HUES64 (cell line): ENCODE measurements around the gene PEX5.
"Not testable (repeated sequence)": the region's sequence is repeated elsewhere in the genome, so short reads cannot be mapped to it uniquely, and the experiment has no call there.

ENCODE experiments used
- H3K27ac ChIP-seq: 2 replicates; pipeline ENCODE4 v1.7.0; 2013; ENCODE audit warnings: low read depth, low read length, inconsistent platforms
- H3K27me3 ChIP-seq: 2 replicates; pipeline ENCODE4 v1.6.1; 2013; ENCODE audit warnings: mild to moderate bottlenecking, low read length; ENCODE audit not compliant: insufficient read depth
- H3K36me3 ChIP-seq: 2 replicates; pipeline ENCODE4 v1.6.1; 2013; ENCODE audit warnings: mild to moderate bottlenecking, low read length; ENCODE audit not compliant: insufficient read depth
- H3K4me1 ChIP-seq: 2 replicates; pipeline ENCODE4 v1.6.1; 2013; ENCODE audit warnings: mild to moderate bottlenecking, low read length, moderate library complexity; ENCODE audit not compliant: insufficient read depth
- H3K4me3 ChIP-seq: 2 replicates; pipeline ENCODE4 v1.5.1; 2013; ENCODE audit warnings: mild to moderate bottlenecking, low read length, moderate library complexity
- H3K9ac ChIP-seq: 2 replicates; pipeline ENCODE4 v1.6.1; 2013; ENCODE audit warnings: mild to moderate bottlenecking, low read depth, low read length
- H3K9me3 ChIP-seq: 2 replicates; pipeline ENCODE4 v1.6.1; 2013; ENCODE audit warnings: low read depth, low read length; ENCODE audit not compliant: insufficient read depth
- WGBS: fragments of 150-250, 120-280 bp; methylation state at CpG from one replicate; pipeline ENCODE4 v1.1.7; 2013; ENCODE audit warnings: missing lambda C conversion rate; 5-methylcytosine and 5-hydroxymethylcytosine counted together

The PEX5 gene

DNA sequence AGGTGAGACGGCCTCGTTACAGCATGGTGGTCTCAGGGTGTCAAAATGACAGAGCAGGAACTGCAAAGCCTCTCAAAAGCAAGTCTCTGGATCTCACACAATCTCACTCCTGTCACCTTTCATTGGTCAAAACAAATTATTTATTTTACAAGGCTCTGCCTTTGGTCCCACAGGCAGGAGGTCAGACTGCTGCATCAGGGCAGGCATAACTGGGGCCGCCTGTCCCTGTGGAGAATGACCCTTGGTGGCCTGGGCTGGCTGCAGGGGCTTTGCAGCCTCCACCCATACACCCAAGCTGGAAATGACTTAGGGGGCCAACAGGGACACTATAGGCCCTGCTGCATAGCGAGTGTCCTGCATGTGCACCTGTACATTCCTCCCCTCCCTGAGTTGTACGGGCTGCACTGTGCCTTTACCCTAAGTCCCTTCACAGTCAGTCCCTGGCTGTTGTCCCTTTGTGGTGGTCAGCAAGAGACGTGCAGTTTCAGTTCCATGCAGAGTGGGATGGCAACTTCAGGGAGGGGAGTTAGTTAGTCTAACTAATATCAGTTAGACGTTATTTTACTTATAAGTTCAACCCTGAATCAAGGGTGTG, 28.1 kb downstream of the PEX5 start:
- no peak overlapping the region for H3K27ac ChIP-seq
- 89% methylated on average over 7 of the region's 7 CpGs for WGBS
- no peak overlapping the region for H3K9ac ChIP-seq
- no peak overlapping the region for H3K4me3 ChIP-seq
- H3K36me3 ChIP-seq: peaks cover 3% of the 10 kb centered on the region
- H3K27me3 ChIP-seq: no peaks in the 10 kb centered on the region
- peaks cover 6% of the 10 kb centered on the region; the same call in 1 of the 2 replicates for H3K9me3 ChIP-seq
- 0 out of 2 replicates have a peak, but pooled peaks cover 4% of the 10 kb centered on the region for H3K4me1 ChIP-seq

GRCh38 chr12:7219599-7220243, 30.2 kb downstream of the PEX5 start:
- no peak overlapping the region for H3K4me3 ChIP-seq
- WGBS: 36% methylated on average over 3 of the region's 3 CpGs

GRCh38 chr12:7221486-7221885, 32.0 kb downstream of the PEX5 start:
- peaks cover 8% of the 10 kb centered on the region for H3K4me1 ChIP-seq
- H3K4me3 ChIP-seq: no peak overlapping the region
- no peak overlapping the region for H3K27ac ChIP-seq
- H3K36me3 ChIP-seq: no peaks in the 10 kb centered on the region
- 78% methylated on average over 1 of the region's 1 CpG for WGBS
- no peak overlapping the region for H3K9ac ChIP-seq
- no peaks in the 10 kb centered on the region; the same call in 1 of the 2 replicates for H3K9me3 ChIP-seq
- H3K27me3 ChIP-seq: no peaks in the 10 kb centered on the region

More at GRCh38 chr12:7219599-7220243, 30.2 kb downstream of the PEX5 start:
- Histone ChIP-seq H3K36me3 (no peaks in the 10 kb centered on the region), H3K9me3 (peaks cover 3% of the 10 kb centered on the region; the same call in 1 of the 2 replicates), H3K27me3 (no peaks in the 10 kb centered on the region), H3K4me1 (peaks cover 8% of the 10 kb centered on the region), H3K9ac (no peak overlapping the region), H3K27ac (no peak overlapping the region)

DNA sequence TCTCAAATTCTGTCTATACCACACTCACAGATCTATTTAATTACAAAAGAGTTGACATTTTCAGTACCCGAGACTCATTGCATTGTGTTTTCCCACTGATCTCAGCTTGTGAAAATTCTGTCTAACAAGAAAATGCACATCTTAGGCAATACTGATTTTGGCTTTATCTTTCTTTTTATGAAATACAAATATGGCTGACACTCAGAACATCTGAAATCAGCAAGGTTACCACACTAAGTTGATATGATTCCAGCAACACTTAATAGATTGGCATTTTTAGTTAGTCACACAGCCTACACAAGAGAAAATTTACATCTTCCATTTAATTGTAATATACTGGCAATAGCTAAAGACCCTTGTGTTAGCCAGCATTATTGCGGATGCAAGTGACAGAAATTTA, 40.3 kb downstream of the PEX5 start:
- H3K27ac ChIP-seq: no peak overlapping the region
- no peak overlapping the region for H3K4me3 ChIP-seq
- no peak overlapping the region for H3K9ac ChIP-seq
- H3K4me1 ChIP-seq: no peaks in the 10 kb centered on the region
- no peaks in the 10 kb centered on the region for H3K36me3 ChIP-seq
- H3K9me3 ChIP-seq: no peaks in the 10 kb centered on the region
- 92% methylated on average over 2 of the region's 2 CpGs for WGBS
- no peaks in the 10 kb centered on the region for H3K27me3 ChIP-seq

- WGBS: 97% methylated on average over 3 of the region's 3 CpGs
- H3K4me3 ChIP-seq: no peak overlapping the region
- no peak overlapping the region for H3K9ac ChIP-seq
- H3K27ac ChIP-seq: no peak overlapping the region
- H3K4me1 ChIP-seq: no peaks in the 10 kb centered on the region
- H3K9me3 ChIP-seq: peaks cover 5% of the 10 kb centered on the region; the same call in 1 of the 2 replicates
- H3K36me3 ChIP-seq: no peaks in the 10 kb centered on the region
- no peaks in the 10 kb centered on the region for H3K27me3 ChIP-seq
Observed at GRCh38 chr12:7241404-7242005, 52.0 kb downstream of the PEX5 start.

- Histone ChIP-seq H3K4me3 (no peak overlapping the region), H3K9me3 (peaks cover 5% of the 10 kb centered on the region; the same call in 1 of the 2 replicates), H3K9ac (no peak overlapping the region), H3K27me3 (no peaks in the 10 kb centered on the region), H3K27ac (no peak overlapping the region), H3K4me1 (no peaks in the 10 kb centered on the region), H3K36me3 (no peaks in the 10 kb centered on the region)
- 86% methylated on average over 6 of the region's 7 CpGs for WGBS
Observed at GRCh38 chr12:7242176-7243101, 53.0 kb downstream of the PEX5 start.

GRCh38 chr12:7251328-7251996, 62.0 kb downstream of the PEX5 start:
- not testable (repeated sequence) for H3K36me3 ChIP-seq, H3K4me1 ChIP-seq, H3K9me3 ChIP-seq, H3K27ac ChIP-seq, H3K4me3 ChIP-seq, H3K27me3 ChIP-seq, H3K9ac ChIP-seq
- 90% methylated on average over 17 of the region's 22 CpGs for WGBS

- H3K4me1 ChIP-seq: no peaks in the 10 kb centered on the region
- H3K36me3 ChIP-seq: no peaks in the 10 kb centered on the region
- no peak overlapping the region for H3K27ac ChIP-seq
- H3K27me3 ChIP-seq: no peaks in the 10 kb centered on the region
- no CpG with 5 or more reads among the region's 1 CpG for WGBS
- H3K4me3 ChIP-seq: no peak overlapping the region
- no peak overlapping the region for H3K9ac ChIP-seq
- no peaks in the 10 kb centered on the region for H3K9me3 ChIP-seq
Observed at GRCh38 chr12:7259060-7259459, 69.6 kb downstream of the PEX5 start.
